SK-N-DZ (cell line): ENCODE data around the gene S1PR1.
A peak's percentile ranks its signal among the peaks of the same experiment; 100 is the strongest.
"Not testable (repeated sequence)": the region's sequence is repeated elsewhere in the genome, so short reads cannot be mapped to it uniquely, and the experiment has no call there.

Source experiments
- DNase-seq: peaks from one replicate; pipeline ENCODE4 v3.0.0-alpha.2; 2015; ENCODE audit warnings: low spot score

The S1PR1 gene

GRCh38 chr1:101219924-101220870 lies 16.6 kb upstream of the S1PR1 start:
- DNase-seq = no peak

- DNase-seq = no peak
Observed at GRCh38 chr1:101220906-101221305, 15.9 kb upstream of the S1PR1 start.

GRCh38 chr1:101221945-101222429 lies 14.8 kb upstream of the S1PR1 start:
- DNase-seq = no peak

- no peak for DNase-seq
Observed at GRCh38 chr1:101227837-101228236, 9.0 kb upstream of the S1PR1 start.

- DNase-seq = no peak
Observed at GRCh38 chr1:101228424-101229134, 8.2 kb upstream of the S1PR1 start.

GRCh38 chr1:101232182-101232581 lies 4.6 kb upstream of the S1PR1 start:
- not testable (repeated sequence) for DNase-seq

GRCh38 chr1:101233495-101233894 lies 3.3 kb upstream of the S1PR1 start:
- DNase-seq = no peak

GRCh38 chr1:101235216-101235695 lies 1.6 kb upstream of the S1PR1 start:
- DNase-seq = no peak

- no peak for DNase-seq
Observed at GRCh38 chr1:101235696-101236515, 913 bp upstream of the S1PR1 start.

- no peak for DNase-seq
Observed at GRCh38 chr1:101237229-101237837, 514 bp downstream of the S1PR1 start.

GRCh38 chr1:101238031-101238628 lies 1.3 kb downstream of the S1PR1 start:
- no peak for DNase-seq

GRCh38 chr1:101238681-101239094 lies 1.9 kb downstream of the S1PR1 start:
- DNase-seq = peak; percentile 70

GRCh38 chr1:101239095-101240040 lies 2.5 kb downstream of the S1PR1 start:
- no peak for DNase-seq

GRCh38 chr1:101240041-101240430 lies 3.2 kb downstream of the S1PR1 start:
- no peak for DNase-seq

- DNase-seq = no peak
Observed at GRCh38 chr1:101241485-101242225, 4.8 kb downstream of the S1PR1 start.

GRCh38 chr1:101242324-101243050 lies 5.7 kb downstream of the S1PR1 start:
- DNase-seq = no peak

- DNase-seq = no peak
Observed at GRCh38 chr1:101243751-101244150, 6.9 kb downstream of the S1PR1 start.

- no peak for DNase-seq
Observed at GRCh38 chr1:101244842-101245241, 8.0 kb downstream of the S1PR1 start.
